GM12873 (cell line): ENCODE measurements around the gene RRAD.

Source experiments
- TF ChIP-seq, protein P1 (sequence below): IDR thresholded peaks from 2 replicates; pipeline ENCODE4 v1.5.1; 2012; ENCODE audit warnings: low read depth, mild to moderate bottlenecking, moderate library complexity, low read length, control low read depth; ENCODE audit not compliant: insufficient read depth; ENCODE audit errors: missing control alignments

Gene RRAD

GRCh38 chr16:66906916-66907836 lies 18.2 kb downstream of the RRAD start:
- TF ChIP-seq, protein P1, sequence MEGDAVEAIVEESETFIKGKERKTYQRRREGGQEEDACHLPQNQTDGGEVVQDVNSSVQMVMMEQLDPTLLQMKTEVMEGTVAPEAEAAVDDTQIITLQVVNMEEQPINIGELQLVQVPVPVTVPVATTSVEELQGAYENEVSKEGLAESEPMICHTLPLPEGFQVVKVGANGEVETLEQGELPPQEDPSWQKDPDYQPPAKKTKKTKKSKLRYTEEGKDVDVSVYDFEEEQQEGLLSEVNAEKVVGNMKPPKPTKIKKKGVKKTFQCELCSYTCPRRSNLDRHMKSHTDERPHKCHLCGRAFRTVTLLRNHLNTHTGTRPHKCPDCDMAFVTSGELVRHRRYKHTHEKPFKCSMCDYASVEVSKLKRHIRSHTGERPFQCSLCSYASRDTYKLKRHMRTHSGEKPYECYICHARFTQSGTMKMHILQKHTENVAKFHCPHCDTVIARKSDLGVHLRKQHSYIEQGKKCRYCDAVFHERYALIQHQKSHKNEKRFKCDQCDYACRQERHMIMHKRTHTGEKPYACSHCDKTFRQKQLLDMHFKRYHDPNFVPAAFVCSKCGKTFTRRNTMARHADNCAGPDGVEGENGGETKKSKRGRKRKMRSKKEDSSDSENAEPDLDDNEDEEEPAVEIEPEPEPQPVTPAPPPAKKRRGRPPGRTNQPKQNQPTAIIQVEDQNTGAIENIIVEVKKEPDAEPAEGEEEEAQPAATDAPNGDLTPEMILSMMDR = no peak

DNA sequence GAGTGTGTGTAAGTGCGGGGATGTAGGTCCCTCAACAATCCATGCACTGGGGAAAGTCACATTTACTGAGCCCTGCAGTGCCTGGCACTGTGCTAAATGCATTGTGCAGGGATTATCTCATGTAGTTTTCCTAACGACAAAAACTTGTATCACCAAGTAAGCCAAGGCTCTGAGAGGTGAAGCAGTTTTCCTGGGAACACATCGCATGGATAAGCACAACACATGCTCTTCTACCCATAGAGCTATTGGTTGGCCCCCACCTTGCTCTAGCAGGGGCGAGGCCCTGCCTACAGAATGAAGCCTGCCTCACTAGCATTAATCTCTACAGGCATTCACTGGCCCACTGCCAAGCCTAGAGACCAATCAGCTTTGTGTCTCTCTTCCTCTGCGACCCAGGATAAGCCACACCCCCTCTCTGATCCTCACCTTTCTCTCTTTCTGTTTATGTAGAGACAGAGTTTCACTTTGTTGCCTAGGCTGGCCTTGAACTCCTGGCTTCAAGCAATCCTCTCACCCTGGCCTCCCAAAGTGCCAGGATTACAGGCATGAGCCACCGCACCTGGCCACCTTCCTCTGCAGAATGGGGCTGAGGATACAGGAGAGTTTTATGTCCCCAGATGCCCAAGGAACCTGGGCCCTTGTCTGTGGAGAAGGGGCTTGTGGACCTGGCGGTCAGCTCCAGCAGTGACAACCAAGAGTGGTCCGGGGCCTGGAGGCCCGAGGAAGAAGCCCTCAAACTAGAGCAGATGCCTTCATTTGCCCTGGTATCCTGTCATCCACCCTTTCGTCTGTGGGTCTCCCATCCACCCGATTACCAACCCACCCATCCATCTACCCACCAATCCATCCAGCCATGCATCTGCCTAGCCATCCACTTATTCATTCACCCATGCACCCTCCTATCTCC lies 19.4 kb downstream of the RRAD start:
- TF ChIP-seq, protein P1 = no peak

DNA sequence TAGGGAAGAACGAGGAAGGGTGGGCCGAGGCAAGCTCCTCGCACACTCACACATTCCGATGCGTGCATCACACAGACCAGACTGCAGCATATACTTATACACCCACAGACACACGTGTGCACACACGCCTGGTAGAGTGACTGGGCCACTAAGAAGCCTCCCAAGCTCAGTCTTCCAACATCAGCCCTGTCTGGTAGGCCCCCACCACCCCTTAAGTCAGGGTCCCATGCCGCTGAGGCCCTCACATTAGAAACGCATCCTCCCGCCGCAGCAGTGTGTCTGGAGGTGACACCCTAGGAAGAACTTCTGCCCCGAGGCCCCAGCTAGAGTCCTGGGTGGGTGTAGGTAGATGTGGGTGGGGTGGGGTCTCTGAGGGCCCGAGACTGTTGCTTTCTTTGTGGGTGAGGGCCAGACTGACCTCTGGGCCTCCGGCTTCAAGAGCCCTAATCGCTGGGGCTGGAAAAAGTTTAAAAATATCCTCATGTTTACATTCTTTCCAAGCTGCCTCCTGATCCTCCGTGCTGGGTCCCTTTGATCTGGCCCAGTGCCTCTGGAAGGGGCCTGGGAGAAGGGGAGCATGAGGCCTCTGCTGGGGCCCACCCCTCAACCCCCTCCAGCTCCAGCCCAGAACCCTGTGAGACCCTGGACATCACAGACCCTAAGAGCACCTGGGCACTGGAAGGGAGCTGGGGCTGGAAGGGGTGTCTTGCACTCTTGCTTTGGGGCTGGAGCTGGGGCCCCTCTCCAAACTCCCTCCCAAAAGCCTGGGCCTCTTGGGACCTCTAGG lies 20.3 kb downstream of the RRAD start:
- TF ChIP-seq, protein P1 = no peak

GRCh38 chr16:66904428-66904845 lies 20.9 kb downstream of the RRAD start:
- TF ChIP-seq, protein P1 = no peak

- TF ChIP-seq, protein P1 = no peak
Measured at GRCh38 chr16:66903544-66904427, 21.5 kb downstream of the RRAD start.
